ENCODE results near the gene EPHA8. TPM values are rescaled to one million over a fixed set of nuclear protein-coding genes. Genes with fewer than 3 reads are reported as not detected.

Gene EPHA8
- total and polyA plus RNA-seq, 2 of the 13 experiments (the other 11 are each of a cell fraction or from before 2014, with no cell fraction given): not detected

GRCh38 chr1:22641906-22642636 lies 78.8 kb downstream of the EPHA8 start:
- peak; percentile 87 for ATAC-seq
- Histone ChIP-seq H4K20me1 (ENCODE audit: insufficient read depth, low read length) (peaks cover 3% of the 10 kb centered on the region; the same call in 1 of the 2 replicates), H3K27ac (ENCODE audit: extremely low read length, insufficient read depth, low read length) (no peak overlapping the region), H3K4me3 (replicated peaks in 1 of 3; ENCODE audit: insufficient read depth in 1 of 3, low read depth in 2 of 3, low read length in 3 of 3) (no peak overlapping the region), H3K79me2 (ENCODE audit: insufficient read depth, low read length) (no peaks in the 10 kb centered on the region), H2AFZ (ENCODE audit: low read length) (no peak overlapping the region), H3K9me3 (ENCODE audit: low read length) (no peaks in the 10 kb centered on the region), H3K9ac (ENCODE audit: insufficient read depth, low read depth, low read length) (no peak overlapping the region), H3K36me3 (replicated peaks in 1 of 2; ENCODE audit: control insufficient read depth in 1 of 2, insufficient read depth in 2 of 2, low read length in 2 of 2) (no peaks in the 10 kb centered on the region), H3K4me1 (ENCODE audit: insufficient read depth, low read length) (no peaks in the 10 kb centered on the region), H3K4me2 (ENCODE audit: low read depth, low read length) (no peak overlapping the region), H3K27me3 (ENCODE audit: control insufficient read depth in 1 of 2, insufficient read depth in 2 of 2, low read length in 2 of 2) (peaks cover 6 to 22% of the 10 kb centered on the region in 2 experiments; a peak in 3 of 5 replicates)
- BruUV-seq (replicated peaks): no TSS peak
- ChIA-PET CTCF (ENCODE audit: low intra/inter-chr PET ratio, low total read pairs) (interaction anchor here (1.4 to 3.4 kb wide), 2 partner anchors 221 to 226 kb away, joined by 7 to 43 read pairs; no protein-coding TSS in a partner anchor), POLR2A (no interaction called here)
- peak; percentile 16 for DNase-seq (ENCODE audit: low spot score)
- WGBS (ENCODE audit: low lambda C conversion rate): 2% methylated on average over 14 of the region's 18 CpGs
- intact Hi-C loops (cut with micrococcal nuclease; ENCODE audit: unreplicated experiment): no loop called here
- in situ Hi-C loops (cut with HindIII; ENCODE audit: extremely low pct_ligation_motif_present, low pct_unique_long_range_greater_than_20kb): loop anchor here (5.0 to 10.0 kb wide), 2 partner anchors 225 to 507 kb away; no protein-coding TSS in a partner anchor
- FAIRE-seq: no peak
- TF ChIP-seq SAFB2 (CRISPR knock-in tag; IDR thresholded peaks at IDR 0.05; ENCODE audit: borderline replicate concordance, low read depth) (no peak), HMGA1 (CRISPR knock-in tag; conservative IDR thresholded peaks at IDR 0.05) (no peak), HOXA5 (CRISPR knock-in tag; IDR thresholded peaks at IDR 0.05) (0 out of 2 replicates have a peak, but pooled peaks have one; percentile 24), XRCC5 (optimal IDR thresholded peaks at IDR 0.05; ENCODE audit: low read length) (peak; percentile 57), MED1 (CRISPR knock-in tag; IDR thresholded peaks at IDR 0.05) (0 out of 2 replicates have a peak, but pooled peaks have one; percentile 14), ZNF687 (CRISPR knock-in tag; IDR thresholded peaks at IDR 0.05) (peak; percentile 42), PCBP1 (IDR thresholded peaks at IDR 0.05; ENCODE audit: borderline replicate concordance, low read depth, low read length) (0 out of 2 replicates have a peak, but pooled peaks have one; percentile 82), KDM2A (CRISPR knock-in tag; IDR thresholded peaks at IDR 0.05; ENCODE audit: borderline replicate concordance, low read depth) (peak; percentile 63; the same call in 1 of the 2 replicates), JDP2 (CRISPR knock-in tag; IDR thresholded peaks at IDR 0.05; ENCODE audit: borderline replicate concordance) (no peak), TRAFD1 (CRISPR knock-in tag; IDR thresholded peaks at IDR 0.05; ENCODE audit: borderline replicate concordance) (no peak), STAG1 (CRISPR knock-in tag; IDR thresholded peaks at IDR 0.05) (peak; percentile 97), ZFP91 (CRISPR knock-in tag; IDR thresholded peaks at IDR 0.05; ENCODE audit: borderline replicate concordance) (peak; percentile 19; the same call in 1 of the 2 replicates), YY1 (IDR thresholded peaks at IDR 0.05; ENCODE audit: insufficient read depth, insufficient replicate concordance, low read depth, low read length) (peak; percentile 21), THAP8 (CRISPR knock-in tag; IDR thresholded peaks at IDR 0.05; ENCODE audit: borderline replicate concordance) (no peak)
